AG08396 (cell line): ENCODE data around the gene WIPI1.
A peak's percentile ranks its signal among the peaks of the same experiment; 100 is the strongest.
"Not testable (repeated sequence)": the region's sequence is repeated elsewhere in the genome, so short reads cannot be mapped to it uniquely, and the experiment has no call there.

Experiments
- DNase-seq: peaks from one replicate; pipeline ENCODE4 v3.0.0; 2012; ENCODE audit warnings: low spot score, mixed read lengths

The WIPI1 gene

GRCh38 chr17:68437979-68438822 is 19.1 kb downstream of the WIPI1 start:
- DNase-seq: peak; percentile 19

DNA sequence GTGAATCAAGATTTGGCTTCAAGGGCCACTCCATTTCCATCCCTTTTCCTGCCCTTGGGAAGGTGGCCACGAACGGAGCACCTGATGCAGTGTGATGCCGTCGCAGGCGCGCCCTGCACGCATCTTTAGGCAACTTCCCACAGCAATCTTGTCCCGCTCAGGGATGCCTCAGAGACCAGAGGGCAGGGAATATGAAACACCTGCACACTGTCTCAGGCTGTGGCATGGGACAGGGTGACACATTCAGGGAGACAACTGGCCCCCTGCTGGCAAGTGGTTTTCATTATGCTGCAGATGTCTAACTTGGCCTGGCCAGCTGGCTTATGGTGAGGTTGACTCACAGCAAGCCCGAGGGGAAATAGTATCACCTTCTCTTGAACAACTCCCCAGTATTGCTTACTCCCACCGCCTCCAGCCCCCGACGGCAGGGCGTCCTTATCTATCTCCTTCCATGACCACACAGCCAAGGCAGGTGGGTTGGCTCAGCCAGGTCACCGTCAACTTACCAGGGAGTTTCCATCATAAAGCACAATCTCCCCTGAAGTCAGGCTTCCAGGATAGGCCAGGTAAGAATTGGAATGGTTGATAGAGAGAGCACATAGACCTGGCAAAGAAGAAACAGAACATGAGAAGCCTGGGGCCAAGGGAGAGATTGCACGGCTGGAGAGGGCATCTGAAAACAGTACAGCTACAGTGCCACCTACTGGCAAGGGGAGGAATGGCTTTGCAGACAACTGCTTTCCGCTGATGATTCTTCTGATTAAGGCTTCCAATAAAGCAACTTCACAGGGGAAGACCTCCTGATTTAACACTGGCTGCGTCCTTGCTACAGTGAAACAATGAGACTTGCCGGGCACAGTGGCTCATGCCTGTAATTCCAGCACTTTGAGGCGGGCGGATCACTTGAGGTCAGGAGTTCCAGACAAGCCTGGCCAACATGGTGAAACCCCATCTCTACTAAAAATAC is 21.1 kb downstream of the WIPI1 start:
- peak; percentile 75 for DNase-seq

DNA sequence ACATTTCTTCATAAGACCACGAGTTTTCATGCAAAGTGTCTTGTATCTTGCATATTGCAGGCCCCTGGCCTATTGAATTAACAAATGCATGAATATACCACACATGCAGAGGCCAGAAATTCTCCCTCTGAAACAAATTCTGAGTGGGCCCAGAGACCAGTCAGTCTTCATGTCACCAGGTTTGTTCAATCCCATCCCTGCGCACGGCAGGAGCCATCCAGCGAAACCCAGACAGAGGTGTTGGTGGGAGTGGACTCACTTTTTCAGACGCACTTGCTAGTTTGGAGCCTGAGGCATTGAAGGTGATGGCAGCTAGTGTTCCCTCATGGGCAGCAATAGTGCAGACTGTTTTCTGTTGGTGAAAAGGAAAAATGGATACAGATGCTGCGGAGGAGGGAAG is 21.9 kb downstream of the WIPI1 start:
- DNase-seq: no peak

- DNase-seq: no peak
These were observed 23.3 kb downstream of the WIPI1 start for GRCh38 chr17:68433911-68434508.

DNA sequence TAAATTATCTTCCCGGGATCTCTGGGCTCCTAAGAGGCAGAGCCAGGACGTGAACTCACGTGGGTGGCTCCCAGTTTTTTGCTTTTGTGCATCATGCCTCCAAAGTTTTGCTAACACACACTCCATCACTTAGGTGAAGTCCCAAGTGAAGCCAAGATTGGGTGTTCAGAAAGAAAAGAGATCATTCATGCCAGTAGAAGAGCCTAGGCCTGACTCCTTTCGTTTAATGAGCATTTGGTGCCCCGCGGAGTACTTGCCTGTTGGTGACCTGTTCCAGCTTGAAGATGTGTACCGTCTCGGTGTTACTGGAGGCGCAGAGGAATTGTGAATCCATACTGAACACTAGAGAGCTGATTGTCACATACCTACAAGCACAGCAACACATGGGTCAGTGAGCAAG is 24.1 kb downstream of the WIPI1 start:
- no peak for DNase-seq

DNA sequence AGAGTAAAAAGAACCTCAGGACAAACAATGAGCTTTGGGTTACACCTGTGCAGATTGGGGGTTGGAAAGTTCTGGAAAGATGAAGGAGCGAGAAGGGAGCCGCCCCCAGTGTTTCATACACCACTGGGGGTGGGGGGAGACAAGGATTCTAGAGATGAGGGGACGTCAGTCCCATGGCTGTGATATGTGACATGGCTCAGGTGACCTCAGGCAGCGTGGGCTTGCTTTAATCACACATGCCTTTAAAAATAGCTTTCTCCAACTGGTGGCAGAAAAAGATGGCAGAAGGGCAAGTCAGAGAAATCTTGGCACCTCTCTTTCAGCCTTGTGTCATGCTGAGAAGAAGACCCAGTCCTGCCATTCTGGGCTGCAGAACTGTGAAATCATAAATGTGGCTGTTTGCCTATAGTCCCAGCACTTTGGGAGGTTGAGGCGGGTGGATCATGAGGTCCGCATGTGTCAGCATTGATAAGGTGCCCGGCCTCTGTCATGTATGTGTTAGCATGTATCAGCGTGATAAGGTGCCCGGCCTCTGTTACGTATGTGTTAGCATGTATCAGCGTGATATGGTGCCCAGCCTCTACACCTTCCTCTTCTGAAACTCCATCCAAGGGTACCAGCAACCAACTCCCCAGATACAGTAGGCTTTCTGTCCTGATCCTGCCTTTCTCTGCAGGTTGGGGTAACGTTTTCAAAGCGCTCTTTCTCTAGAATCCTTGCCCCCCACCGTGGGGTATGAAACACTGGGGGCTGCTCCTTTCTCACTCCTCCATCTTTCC is 25.0 kb downstream of the WIPI1 start:
- no peak for DNase-seq

DNA sequence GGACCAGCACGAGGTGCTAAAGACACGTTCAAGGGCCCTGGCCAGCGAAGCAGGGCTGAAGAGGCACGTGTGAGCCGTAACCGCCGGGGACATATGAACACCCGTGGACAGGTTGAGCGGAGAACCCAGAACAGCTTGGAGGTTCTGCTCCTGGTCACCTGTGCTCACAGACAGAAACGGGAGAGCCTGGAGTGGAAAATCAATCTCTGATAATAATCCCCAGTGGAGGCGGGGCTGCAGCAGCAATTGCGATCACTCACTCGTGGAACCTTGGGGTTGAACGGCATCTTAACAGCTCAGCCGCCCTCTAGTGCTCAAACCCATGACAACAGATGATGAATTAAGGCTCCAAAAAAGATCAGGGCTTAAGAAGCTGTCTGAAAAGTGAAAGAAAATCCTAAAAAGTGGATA is 25.6 kb downstream of the WIPI1 start:
- DNase-seq: peak; percentile 22

DNA sequence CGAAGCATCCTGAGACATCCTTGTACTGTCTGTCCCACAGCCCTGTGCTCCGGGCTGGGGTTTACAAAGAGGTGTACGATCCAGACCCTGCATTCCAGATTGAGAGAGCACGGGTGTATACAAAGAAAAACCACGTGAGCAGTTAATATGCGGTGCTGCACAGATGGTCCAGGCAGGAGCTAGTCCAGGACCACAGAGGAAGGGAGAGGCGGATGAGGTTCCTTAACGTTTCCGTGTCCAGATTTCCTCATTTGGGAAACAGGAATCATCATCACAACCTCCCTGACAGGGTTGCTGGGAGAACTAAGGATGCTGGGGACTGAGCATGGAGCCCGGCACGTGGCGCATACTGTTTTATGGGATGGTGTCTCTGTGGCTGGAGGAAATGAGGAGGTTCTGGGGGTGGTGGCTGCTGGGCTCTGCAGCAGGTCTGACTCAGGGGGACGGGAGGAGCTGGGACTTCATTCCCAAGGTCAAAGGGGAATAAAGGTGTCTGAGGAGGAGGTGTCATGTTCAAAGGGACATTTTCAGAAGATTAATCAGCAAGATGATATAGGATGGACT is 26.2 kb downstream of the WIPI1 start:
- DNase-seq: no peak

DNA sequence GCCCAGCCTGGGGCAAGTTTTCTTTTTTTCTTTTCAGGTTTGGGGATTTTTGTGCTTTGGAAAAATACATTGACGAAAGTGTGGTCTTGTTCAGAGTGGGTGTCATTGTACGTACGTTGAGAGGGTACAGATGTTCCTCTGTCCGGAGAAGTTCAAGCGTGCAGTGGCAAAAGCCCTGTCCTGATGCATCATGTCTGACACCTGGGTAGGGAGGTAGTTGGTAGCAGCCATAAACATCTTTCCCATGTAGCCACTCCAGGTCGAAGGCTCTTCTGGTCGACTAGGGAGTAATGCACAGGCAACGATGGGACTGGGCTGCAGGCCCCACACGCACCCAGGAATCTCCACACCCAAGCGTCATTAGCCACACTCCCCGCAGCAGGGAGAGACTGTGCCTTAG is 27.4 kb downstream of the WIPI1 start:
- no peak for DNase-seq

GRCh38 chr17:68428498-68429172 is 28.7 kb downstream of the WIPI1 start:
- DNase-seq: no peak

DNA sequence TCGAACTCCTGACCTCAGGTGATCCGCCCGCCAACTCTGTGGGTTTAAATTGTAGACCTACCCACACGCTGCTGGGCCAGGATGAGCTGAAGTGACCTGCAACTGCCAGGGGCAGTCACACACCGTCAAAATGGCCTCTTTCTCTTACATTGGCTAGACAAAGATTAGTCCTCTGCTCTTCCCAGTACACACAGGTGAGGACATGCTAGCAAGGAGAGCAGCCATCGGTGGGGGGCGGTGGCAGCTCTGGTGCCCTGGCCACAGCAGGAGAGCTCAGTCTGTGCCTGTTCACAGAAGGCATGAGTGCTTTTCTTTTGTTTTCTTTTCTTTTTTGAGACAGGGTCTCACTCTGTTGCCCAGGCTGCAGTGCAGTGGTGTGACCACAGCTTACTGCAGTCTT is 29.7 kb downstream of the WIPI1 start:
- DNase-seq: no peak

DNA sequence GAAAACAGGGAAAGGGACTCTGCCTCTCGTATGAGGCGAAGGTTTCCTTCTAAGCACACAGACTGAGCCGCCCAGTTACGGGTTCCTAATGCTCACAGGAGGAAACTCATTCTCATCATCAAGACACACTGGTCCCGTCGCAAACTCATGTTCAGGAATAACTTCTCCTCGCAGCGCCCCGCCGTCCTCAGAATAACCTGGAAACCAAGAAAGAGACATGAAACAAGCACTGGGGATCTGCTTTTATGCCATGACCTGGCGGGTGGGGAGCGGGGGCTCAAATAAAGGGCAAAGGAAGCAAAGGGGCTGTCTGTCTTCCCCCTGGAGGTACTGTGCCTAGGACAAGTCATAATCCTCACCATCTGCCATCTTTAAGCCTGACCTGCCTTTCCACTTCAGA is 31.3 kb downstream of the WIPI1 start:
- DNase-seq: no peak

DNA sequence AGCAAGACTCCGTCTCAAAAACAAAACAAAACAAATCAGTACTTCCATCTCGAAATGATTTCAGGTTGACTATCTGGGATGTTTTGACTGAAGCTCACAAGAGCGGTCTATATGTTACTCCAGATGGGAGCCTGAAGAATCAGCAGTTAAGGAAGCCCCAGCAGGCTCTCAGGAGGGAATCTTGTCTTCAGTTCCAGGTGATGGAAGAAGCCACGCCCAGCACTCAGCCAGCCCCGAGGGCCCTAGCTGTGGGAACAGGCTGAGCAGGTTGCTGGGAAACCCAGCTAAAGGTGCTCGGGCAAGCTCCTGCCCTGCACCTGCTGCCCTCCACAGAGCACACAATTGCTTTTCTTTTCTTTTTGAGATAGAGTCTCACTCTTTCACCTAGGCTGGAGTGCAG is 32.4 kb downstream of the WIPI1 start:
- DNase-seq: no peak

DNA sequence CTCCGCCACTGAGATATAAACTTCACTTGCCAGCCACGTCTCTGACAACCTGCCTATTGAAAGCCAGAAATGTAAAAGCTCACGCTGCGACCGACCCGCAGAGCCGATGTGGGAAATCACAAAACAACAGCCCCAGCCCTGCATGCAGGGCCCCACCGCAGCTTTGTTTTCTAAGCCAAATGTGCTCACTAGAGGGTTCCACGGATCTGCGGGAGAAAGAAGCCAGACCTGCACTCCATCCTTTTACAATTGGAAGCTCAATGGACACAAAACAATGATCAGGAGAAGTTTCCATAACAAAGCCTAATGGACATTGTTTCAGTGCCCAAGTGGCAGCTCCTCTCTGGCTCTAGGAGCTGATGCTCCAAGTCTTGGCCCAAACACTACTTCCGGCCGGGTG is 33.1 kb downstream of the WIPI1 start:
- no peak for DNase-seq

- DNase-seq: no peak
These were observed 34.0 kb downstream of the WIPI1 start for GRCh38 chr17:68423251-68423650.

DNA sequence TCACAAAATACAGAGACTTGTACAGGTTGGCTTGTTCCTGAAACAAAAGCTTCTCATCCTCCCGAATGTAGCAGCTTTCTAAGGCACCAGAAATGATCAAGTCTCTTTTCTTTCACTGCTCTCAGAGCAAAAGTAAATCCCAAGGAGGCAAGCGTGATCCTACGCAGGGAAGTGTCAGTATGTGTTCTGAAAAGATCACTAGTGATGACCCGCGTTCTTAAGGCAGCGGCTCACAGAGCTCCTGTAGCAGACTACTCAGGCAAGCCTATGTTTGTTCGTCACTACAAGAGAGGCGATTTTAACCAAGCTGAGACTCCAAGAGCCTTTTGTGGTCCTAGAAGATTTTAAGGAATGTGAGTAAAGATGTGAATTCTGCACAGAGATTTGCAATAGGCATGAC is 34.5 kb downstream of the WIPI1 start:
- DNase-seq: no peak

- no peak for DNase-seq
These were observed 35.8 kb downstream of the WIPI1 start for GRCh38 chr17:68421486-68421885.

- DNase-seq: no peak
These were observed 37.2 kb downstream of the WIPI1 start for GRCh38 chr17:68420065-68420464.

DNA sequence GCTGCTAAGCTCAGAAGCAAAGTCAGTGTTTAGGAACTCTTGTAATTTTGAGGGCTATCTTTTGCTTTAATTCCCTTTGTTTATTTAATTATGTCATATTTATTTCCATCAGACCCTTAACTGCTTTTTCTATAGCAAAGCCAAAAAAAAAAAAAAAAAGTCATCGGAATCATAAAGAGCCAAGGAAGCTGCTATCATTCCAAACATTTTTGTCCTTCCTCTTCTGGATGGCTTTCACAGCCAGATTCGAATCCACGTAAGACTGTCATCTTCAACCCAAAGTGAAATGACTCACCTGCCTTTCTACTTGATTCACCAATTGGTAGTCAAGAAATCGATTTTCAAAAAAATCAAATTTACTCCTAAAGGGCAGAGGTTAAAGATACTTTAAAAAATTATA is 38.4 kb downstream of the WIPI1 start:
- DNase-seq: no peak

GRCh38 chr17:68417317-68417716 is 40.0 kb downstream of the WIPI1 start:
- DNase-seq: no peak

GRCh38 chr17:68414901-68415300 is 42.4 kb downstream of the WIPI1 start:
- not testable (repeated sequence) for DNase-seq
